Activated CD4-positive, alpha-beta T cell treated with anti-CD3 and anti-CD28 coated beads, Interleukin-2, amount 50 U/mL, for 16 hours (primary cell): ENCODE data around the gene G3BP1.

Source experiments
- DNase-seq: peaks from one replicate; pipeline ENCODE4 v3.0.0-alpha.2; 2020

Gene G3BP1

GRCh38 chr5:151771259-151772028, at the start of gene G3BP1:
G3BP1 (plus strand) TSS chr5:151771954; CDS start chr5:151786621, 14,667 bp downstream.
- peak; percentile 100 for DNase-seq

- no peak for DNase-seq
These were observed 49.2 kb upstream of the G3BP1 start for GRCh38 chr5:151722546-151722945.

GRCh38 chr5:151724360-151724759, 47.4 kb upstream of the G3BP1 start:
- DNase-seq: no peak

- DNase-seq: peak; percentile 46
These were observed 42.2 kb upstream of the G3BP1 start for GRCh38 chr5:151729597-151729996.

- DNase-seq: no peak
These were observed 41.4 kb upstream of the G3BP1 start for GRCh38 chr5:151730381-151730780.

GRCh38 chr5:151733358-151734063, 38.2 kb upstream of the G3BP1 start:
- no peak for DNase-seq

GRCh38 chr5:151734064-151734408, 37.7 kb upstream of the G3BP1 start:
- no peak for DNase-seq

GRCh38 chr5:151735646-151736045, 36.1 kb upstream of the G3BP1 start:
- no peak for DNase-seq

- DNase-seq: no peak
These were observed 34.3 kb upstream of the G3BP1 start for GRCh38 chr5:151737431-151737830.

GRCh38 chr5:151738125-151738848, 33.5 kb upstream of the G3BP1 start:
- DNase-seq: no peak

GRCh38 chr5:151739395-151739794, 32.4 kb upstream of the G3BP1 start:
- DNase-seq: no peak

- DNase-seq: no peak
These were observed 31.8 kb upstream of the G3BP1 start for GRCh38 chr5:151739939-151740335.

- DNase-seq: peak; percentile 68
These were observed 31.3 kb upstream of the G3BP1 start for GRCh38 chr5:151740336-151740942.

- DNase-seq: no peak
These were observed 30.8 kb upstream of the G3BP1 start for GRCh38 chr5:151740958-151741373.

GRCh38 chr5:151741678-151742423, 29.9 kb upstream of the G3BP1 start:
- no peak for DNase-seq

GRCh38 chr5:151742870-151743294, 28.9 kb upstream of the G3BP1 start:
- no peak for DNase-seq

GRCh38 chr5:151743530-151743929, 28.2 kb upstream of the G3BP1 start:
- no peak for DNase-seq

GRCh38 chr5:151745071-151745705, 26.6 kb upstream of the G3BP1 start:
- peak; percentile 75 for DNase-seq

GRCh38 chr5:151750121-151750520, 21.6 kb upstream of the G3BP1 start:
- DNase-seq: no peak

GRCh38 chr5:151751091-151751490, 20.7 kb upstream of the G3BP1 start:
- DNase-seq: no peak

GRCh38 chr5:151751593-151751992, 20.2 kb upstream of the G3BP1 start:
- no peak for DNase-seq

- DNase-seq: no peak
These were observed 16.4 kb upstream of the G3BP1 start for GRCh38 chr5:151755383-151755782.
